ENCODE results near the gene ETS1. TPM values are rescaled to one million over a fixed set of nuclear protein-coding genes. Genes with fewer than 3 reads are reported as not detected.

The ETS1 gene
- total and polyA plus RNA-seq, 2 experiments from 2014 or later: 1.7 to 10.2 TPM

DNA sequence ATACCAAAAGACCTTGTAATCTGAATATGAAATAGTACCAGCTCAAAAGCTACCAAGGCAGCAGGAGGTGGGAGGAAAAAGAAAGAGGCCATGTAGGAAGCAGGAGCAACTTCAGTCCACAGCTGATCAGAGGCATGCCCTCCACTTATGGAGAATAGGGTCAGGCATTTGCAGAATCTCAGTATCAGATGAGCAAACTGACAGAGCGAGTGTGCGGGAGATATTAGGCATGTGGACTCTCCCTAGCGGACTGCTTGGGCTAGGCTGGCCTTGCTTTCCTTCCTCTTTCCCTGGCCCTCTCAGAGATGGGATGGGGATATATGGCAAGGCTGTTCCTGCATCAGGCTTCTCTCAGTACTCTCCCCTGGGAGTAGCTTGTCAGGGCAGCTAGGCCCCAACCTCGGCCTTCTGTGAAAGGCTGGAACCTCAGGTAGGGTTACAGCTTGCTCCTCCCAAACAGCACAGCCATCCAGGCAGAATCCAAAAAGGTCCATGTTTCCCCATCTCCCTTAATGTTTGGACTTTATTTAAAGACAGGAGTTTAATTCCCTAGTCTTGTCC is 37.0 kb downstream of the ETS1 start:
- peaks cover 22% of the 10 kb centered on the region for H3K4me1 ChIP-seq (ENCODE audit: low read depth)
- H3K27me3 ChIP-seq: peaks cover 59% of the 10 kb centered on the region
- DNase-seq (ENCODE audit: low read depth in 1 of 2, low spot score in 1 of 2): peak in 1 of 2 donors; percentile 52
- H3K36me3 ChIP-seq: no peaks in the 10 kb centered on the region
- no peak for TF ChIP-seq CTCF (IDR thresholded peaks at IDR 0.05; ENCODE audit: low read depth, low read length)
- no peaks in the 10 kb centered on the region for H3K9me3 ChIP-seq (ENCODE audit: low read depth)
- H3K4me3 ChIP-seq: no peak overlapping the region
- H3K27ac ChIP-seq: no peak overlapping the region

DNA sequence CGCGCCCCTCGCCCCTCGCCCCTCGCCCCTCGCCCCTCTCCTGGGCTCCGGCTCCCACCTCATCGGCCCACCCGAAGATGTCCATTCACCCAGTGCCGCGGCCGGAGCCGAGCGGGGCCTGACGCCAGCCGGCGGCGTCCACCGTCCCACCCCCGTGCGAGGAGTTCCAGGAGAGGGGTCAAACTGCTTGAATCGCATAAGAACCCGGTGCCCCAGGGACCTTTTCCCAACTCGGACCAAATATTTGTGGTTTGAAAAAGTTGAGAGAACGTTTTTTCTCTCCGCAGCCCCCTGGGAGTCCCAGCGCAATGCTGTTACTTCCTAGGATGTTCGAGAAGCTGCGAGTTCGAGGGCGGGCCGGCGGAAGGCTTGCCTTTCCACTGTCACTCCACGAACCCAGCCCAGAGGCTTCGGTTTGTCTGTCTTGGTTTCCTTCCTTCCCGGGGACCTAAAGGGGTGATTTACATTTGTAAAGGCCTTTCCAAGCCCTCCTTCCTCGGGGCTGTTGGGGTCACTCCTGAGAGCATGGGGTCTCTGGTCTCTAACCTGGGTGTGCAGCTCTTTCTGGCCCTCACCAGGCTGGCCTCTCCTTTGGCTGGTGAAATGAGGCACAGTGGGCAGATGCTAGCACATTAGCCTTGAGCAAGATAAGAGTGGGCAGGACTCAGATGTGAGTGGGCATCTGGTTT is 38.0 kb downstream of the ETS1 start:
- no peaks in the 10 kb centered on the region for H3K9me3 ChIP-seq (ENCODE audit: low read depth)
- peaks cover 22% of the 10 kb centered on the region for H3K4me1 ChIP-seq (ENCODE audit: low read depth)
- H3K27me3 ChIP-seq: peaks cover 69% of the 10 kb centered on the region
- no peak for TF ChIP-seq CTCF (IDR thresholded peaks at IDR 0.05; ENCODE audit: low read depth, low read length)
- peak overlapping the region; percentile 13 for H3K4me3 ChIP-seq
- DNase-seq (ENCODE audit: low read depth in 1 of 2, low spot score in 1 of 2): peak in 1 of 2 donors; percentile 92
- H3K36me3 ChIP-seq: no peaks in the 10 kb centered on the region
- no peak overlapping the region for H3K27ac ChIP-seq

DNA sequence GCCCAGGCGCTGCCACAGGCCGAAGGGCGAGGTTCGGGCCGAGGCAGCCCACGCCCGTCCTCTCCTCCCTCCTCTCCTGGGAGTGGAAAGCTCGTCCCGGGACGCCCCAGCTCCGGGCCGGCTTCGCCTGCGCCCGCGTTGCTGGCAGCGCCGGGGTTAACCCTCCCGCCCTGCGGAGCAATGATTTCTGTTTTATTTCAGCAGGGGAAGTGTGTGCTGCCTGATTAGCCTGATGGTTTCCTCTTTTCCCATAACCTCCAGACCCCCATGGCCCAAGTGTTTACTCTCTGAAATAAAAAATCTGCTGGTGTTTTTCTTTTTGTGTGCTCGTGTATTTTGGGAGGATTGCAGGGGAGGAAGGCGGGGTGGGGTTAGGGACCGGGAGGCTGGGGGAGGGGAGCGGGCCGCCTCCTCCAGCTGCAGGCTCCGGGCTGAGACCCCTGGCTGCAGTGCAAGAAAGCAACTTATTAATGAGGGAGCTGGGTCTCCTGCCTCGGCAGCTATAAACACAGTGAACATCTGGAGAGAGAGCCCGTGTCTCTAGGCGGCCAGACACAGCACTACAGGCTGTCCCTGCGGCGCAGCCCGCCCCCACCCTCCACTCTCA is 38.6 kb downstream of the ETS1 start:
- Histone ChIP-seq H3K27me3 (peaks cover 74% of the 10 kb centered on the region), H3K9me3 (ENCODE audit: low read depth) (no peaks in the 10 kb centered on the region), H3K4me1 (ENCODE audit: low read depth) (peaks cover 22% of the 10 kb centered on the region), H3K36me3 (no peaks in the 10 kb centered on the region), H3K27ac (no peak overlapping the region), H3K4me3 (peak overlapping the region; percentile 13)
- DNase-seq (ENCODE audit: low read depth in 1 of 2, low spot score in 1 of 2): peak; percentile 44 to 79
- TF ChIP-seq CTCF (IDR thresholded peaks at IDR 0.05; ENCODE audit: low read depth, low read length): no peak

DNA sequence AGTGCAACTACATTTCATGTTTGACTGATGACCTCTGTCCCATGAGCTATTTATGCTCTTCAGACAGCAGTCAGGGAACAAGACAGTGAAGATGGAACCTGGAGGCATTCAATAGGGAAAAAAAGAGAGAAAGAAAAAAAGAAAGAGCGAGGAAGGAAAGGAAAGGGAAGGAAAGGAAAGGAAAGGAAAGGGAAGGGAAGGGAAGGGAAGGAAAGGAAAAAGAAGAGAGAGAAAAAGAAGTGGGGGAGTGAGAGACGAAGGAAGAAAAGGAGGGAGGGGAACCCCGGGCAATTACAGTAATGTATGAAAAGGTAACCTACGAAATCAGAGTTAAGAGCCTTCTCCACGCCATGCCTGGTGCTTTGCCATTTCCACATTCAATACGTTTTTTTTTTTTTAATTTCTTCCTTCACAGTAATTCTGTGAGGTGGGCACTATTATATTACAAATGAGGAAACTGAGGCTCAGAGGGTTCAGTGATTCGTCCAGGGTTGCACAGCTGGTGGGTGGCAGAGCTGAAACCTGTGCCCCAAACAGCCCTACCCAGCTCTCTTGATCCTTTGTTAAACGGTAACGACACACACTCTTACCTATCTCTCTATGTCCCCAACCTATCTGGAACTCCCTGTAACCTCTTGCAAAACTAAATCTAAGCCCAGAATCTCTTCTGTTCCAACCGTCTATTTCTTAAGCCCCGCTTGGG is 39.3 kb downstream of the ETS1 start:
- no peaks in the 10 kb centered on the region for H3K9me3 ChIP-seq (ENCODE audit: low read depth)
- TF ChIP-seq CTCF (IDR thresholded peaks at IDR 0.05; ENCODE audit: low read depth, low read length): no peak
- no peak for DNase-seq (ENCODE audit: low read depth in 1 of 2, low spot score in 1 of 2)
- no peaks in the 10 kb centered on the region for H3K36me3 ChIP-seq
- H3K27ac ChIP-seq: no peak overlapping the region
- peak overlapping the region; percentile 13 for H3K4me3 ChIP-seq
- H3K27me3 ChIP-seq: peaks cover 76% of the 10 kb centered on the region
- H3K4me1 ChIP-seq (ENCODE audit: low read depth): peaks cover 22% of the 10 kb centered on the region

GRCh38 chr11:128546916-128547315 is 40.4 kb downstream of the ETS1 start:
- DNase-seq (ENCODE audit: low read depth in 1 of 2, low spot score in 1 of 2): peak in 1 of 2 donors; percentile 31
- no peaks in the 10 kb centered on the region for H3K36me3 ChIP-seq
- peaks cover 22% of the 10 kb centered on the region for H3K4me1 ChIP-seq (ENCODE audit: low read depth)
- no peak overlapping the region for H3K4me3 ChIP-seq
- H3K9me3 ChIP-seq (ENCODE audit: low read depth): no peaks in the 10 kb centered on the region
- H3K27ac ChIP-seq: no peak overlapping the region
- peaks cover 73% of the 10 kb centered on the region for H3K27me3 ChIP-seq
- TF ChIP-seq CTCF (IDR thresholded peaks at IDR 0.05; ENCODE audit: low read depth, low read length): no peak
